Measurements from ENCODE around the gene PPP1R16B. TPM values are rescaled to one million over a fixed set of nuclear protein-coding genes. Genes with fewer than 3 reads are reported as not detected.

PPP1R16B gene
- total RNA-seq, 1 donor from 2014 or later = 6.4 TPM

DNA sequence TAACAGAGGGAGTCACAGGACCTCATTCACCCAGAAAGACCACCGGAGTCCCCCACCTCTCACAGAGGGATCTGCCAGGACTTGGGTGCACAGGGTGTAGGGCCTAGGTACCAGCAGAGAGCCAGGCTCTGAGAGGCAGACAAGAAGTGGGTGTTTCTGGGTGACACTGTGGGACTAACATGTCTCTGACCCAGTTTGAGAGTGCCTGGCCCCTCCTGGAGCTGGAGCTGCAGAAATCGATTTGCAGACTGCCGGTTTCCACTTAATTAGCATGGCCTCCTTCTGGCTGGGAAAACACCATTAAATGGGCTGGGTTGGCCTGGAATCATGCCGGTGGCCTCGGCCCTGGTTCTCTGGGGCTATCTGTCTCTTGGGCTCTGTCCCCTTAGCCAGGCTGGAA lies 59.2 kb downstream of the PPP1R16B start:
- Histone ChIP-seq H3K36me3 (no peaks in the 10 kb centered on the region), H3K4me1 (no peaks in the 10 kb centered on the region), H3K27me3 (no peaks in the 10 kb centered on the region), H3K9me3 (no peaks in the 10 kb centered on the region), H3K27ac (no peak overlapping the region), H3K4me3 (no peak overlapping the region)
- intact Hi-C loops (cut with DNase I) = no loop called here
- TF ChIP-seq POLR2A (IDR thresholded peaks at IDR 0.05) = no peak
- TF ChIP-seq, protein P1, sequence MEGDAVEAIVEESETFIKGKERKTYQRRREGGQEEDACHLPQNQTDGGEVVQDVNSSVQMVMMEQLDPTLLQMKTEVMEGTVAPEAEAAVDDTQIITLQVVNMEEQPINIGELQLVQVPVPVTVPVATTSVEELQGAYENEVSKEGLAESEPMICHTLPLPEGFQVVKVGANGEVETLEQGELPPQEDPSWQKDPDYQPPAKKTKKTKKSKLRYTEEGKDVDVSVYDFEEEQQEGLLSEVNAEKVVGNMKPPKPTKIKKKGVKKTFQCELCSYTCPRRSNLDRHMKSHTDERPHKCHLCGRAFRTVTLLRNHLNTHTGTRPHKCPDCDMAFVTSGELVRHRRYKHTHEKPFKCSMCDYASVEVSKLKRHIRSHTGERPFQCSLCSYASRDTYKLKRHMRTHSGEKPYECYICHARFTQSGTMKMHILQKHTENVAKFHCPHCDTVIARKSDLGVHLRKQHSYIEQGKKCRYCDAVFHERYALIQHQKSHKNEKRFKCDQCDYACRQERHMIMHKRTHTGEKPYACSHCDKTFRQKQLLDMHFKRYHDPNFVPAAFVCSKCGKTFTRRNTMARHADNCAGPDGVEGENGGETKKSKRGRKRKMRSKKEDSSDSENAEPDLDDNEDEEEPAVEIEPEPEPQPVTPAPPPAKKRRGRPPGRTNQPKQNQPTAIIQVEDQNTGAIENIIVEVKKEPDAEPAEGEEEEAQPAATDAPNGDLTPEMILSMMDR (IDR thresholded peaks at IDR 0.05) = no peak
- no peak for TF ChIP-seq POLR2AphosphoS5 (IDR thresholded peaks at IDR 0.05; ENCODE audit: insufficient read depth in 1 of 2, low read depth in 1 of 2)
- no peak for DNase-seq (ENCODE audit: extremely low spot score in 2 of 2)

DNA sequence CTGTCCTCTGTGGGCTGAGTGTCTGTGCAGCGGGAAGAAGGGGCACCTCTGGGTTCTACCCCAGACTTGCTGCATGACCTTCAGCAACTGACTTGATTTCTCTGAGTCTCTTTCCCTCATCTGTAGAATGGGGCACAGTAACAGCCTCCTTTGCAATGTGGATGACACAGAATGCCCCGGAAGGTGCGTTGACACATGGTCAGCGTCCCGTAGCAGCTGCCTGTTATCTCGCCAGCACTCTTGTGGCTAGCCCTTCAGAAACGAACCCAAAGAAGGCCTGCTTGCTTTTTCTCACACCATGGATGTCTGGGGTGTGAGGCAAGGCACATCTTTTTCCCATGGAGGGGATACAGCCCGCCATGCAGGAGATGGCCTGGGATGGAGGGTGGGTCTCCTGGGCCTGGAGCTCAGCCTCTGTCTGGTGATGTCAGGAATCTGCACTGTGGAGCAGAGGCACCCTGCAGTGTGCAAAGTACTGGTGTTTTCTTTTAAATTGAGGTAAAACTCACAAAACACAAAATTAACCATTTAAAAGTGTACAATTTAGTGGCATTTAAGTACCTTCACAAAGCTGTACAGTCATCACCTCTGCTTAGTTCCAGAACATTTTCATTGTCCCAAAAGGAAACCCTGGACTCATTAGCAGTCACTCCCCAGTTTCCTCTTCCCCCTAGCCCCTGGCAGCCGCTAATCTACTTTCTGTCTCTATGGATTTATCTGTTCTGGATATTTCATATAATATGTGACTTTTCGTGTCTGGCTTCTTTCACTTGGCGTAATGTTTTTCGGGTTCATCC lies 61.0 kb downstream of the PPP1R16B start:
- TF ChIP-seq POLR2AphosphoS5 (IDR thresholded peaks at IDR 0.05; ENCODE audit: insufficient read depth in 1 of 2, low read depth in 1 of 2) (no peak), POLR2A (IDR thresholded peaks at IDR 0.05) (no peak)
- TF ChIP-seq, protein P1 (IDR thresholded peaks at IDR 0.05) = no peak
- intact Hi-C loops (cut with DNase I) = no loop called here
- Histone ChIP-seq H3K27ac (no peak overlapping the region), H3K4me1 (no peaks in the 10 kb centered on the region), H3K9me3 (no peaks in the 10 kb centered on the region), H3K36me3 (no peaks in the 10 kb centered on the region), H3K27me3 (no peaks in the 10 kb centered on the region), H3K4me3 (no peak overlapping the region)
- no peak for DNase-seq (ENCODE audit: extremely low spot score in 2 of 2)

DNA sequence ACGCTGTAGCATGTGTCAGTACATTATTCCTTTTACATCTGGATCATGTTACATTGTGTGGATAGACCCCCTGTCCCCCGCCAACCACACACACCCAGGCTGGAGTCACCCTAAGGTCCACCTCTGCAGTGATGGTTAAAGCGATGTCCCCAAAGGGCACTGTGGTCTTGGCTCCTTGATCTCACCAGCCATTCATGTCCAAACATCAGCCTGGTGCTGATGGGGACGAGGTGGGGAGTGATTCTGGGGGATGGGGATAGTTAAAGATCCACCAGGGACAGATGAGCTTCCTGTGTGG lies 61.5 kb downstream of the PPP1R16B start:
- Histone ChIP-seq H3K27ac (no peak overlapping the region), H3K36me3 (no peaks in the 10 kb centered on the region), H3K9me3 (no peaks in the 10 kb centered on the region), H3K27me3 (no peaks in the 10 kb centered on the region), H3K4me1 (no peaks in the 10 kb centered on the region), H3K4me3 (no peak overlapping the region)
- TF ChIP-seq, protein P1 (IDR thresholded peaks at IDR 0.05) = no peak
- TF ChIP-seq POLR2A (IDR thresholded peaks at IDR 0.05) (no peak), POLR2AphosphoS5 (IDR thresholded peaks at IDR 0.05; ENCODE audit: insufficient read depth in 1 of 2, low read depth in 1 of 2) (no peak)
- no peak for DNase-seq (ENCODE audit: extremely low spot score in 2 of 2)
- intact Hi-C loops (cut with DNase I) = no loop called here

DNA sequence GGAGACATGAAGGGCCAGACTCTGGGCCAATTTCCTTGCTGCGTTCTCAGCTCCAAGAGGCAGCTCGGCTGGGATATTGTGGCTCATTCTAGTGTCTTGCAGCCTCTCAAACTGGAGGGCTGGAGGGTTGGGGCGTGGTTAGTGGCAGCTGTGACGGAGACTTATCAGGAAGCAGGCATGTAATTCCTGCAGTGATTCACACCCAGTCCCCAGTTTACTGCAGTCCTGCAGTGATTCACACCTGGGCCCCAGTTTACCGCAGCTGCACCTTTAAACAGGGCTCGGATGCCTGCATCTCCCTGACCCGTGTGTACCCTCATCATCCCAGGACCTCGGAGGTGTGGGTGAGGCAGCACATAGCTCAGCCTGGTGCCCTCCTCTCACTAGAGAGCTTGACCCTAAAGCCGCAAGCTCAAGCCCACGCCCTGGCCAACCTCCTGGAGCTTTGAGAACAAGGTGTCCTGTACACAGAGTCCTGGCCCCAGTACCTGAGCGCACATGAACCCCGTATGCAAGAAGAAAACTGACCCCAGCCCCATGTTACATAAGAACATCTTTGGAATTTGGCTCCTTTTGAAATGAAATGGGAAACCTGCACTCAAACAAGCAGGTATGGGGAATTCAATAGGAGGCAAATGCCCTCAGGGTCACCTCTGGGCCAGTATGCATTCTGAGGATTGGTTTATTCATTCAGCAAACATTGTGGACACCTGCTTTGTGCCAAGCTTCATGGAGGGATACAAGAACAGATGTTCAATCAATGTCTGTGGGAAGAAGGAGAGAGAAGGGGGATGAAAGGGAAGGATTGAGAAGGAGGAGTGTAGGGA lies 65.4 kb downstream of the PPP1R16B start:
- Histone ChIP-seq H3K27me3 (no peaks in the 10 kb centered on the region), H3K27ac (no peak overlapping the region), H3K4me1 (no peaks in the 10 kb centered on the region), H3K9me3 (no peaks in the 10 kb centered on the region), H3K4me3 (no peak overlapping the region), H3K36me3 (no peaks in the 10 kb centered on the region)
- TF ChIP-seq POLR2A (IDR thresholded peaks at IDR 0.05) (no peak), POLR2AphosphoS5 (IDR thresholded peaks at IDR 0.05; ENCODE audit: insufficient read depth in 1 of 2, low read depth in 1 of 2) (peak in 1 of 2 donors; percentile 36)
- TF ChIP-seq, protein P1 (IDR thresholded peaks at IDR 0.05) = no peak
- no peak for DNase-seq (ENCODE audit: extremely low spot score in 2 of 2)
- intact Hi-C loops (cut with DNase I) = no loop called here

DNA sequence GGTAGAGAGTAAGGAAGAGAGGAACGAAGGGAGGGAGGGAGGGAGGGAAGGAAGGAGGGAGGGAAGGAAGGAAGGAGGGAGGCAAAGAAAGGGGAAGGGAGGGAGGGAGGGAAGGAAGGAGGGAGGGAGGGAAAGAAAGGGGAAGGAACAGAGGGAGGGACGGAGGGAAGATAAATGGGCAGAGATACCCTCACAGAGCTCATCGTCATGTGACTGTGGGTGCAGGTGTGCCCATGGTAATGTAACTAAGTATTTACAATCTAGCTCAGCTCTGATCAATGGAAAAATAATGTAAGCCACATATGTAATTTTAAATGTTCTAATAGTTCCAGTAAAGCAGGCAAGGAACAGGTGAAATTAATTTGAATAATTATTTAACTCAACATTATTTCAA lies 66.1 kb downstream of the PPP1R16B start:
- DNase-seq (ENCODE audit: extremely low spot score in 2 of 2) = no peak
- no peak overlapping the region for H3K4me3 ChIP-seq
- no peaks in the 10 kb centered on the region for H3K9me3 ChIP-seq
- TF ChIP-seq POLR2AphosphoS5 (IDR thresholded peaks at IDR 0.05; ENCODE audit: insufficient read depth in 1 of 2, low read depth in 1 of 2) = no peak
- TF ChIP-seq POLR2A (IDR thresholded peaks at IDR 0.05) = no peak
- TF ChIP-seq, protein P1 (IDR thresholded peaks at IDR 0.05) = no peak
- intact Hi-C loops (cut with DNase I) = no loop called here
- no peaks in the 10 kb centered on the region for H3K4me1 ChIP-seq
- H3K27ac ChIP-seq = no peak overlapping the region
- H3K36me3 ChIP-seq = no peaks in the 10 kb centered on the region
- no peaks in the 10 kb centered on the region for H3K27me3 ChIP-seq

All from vagina (tissue), 2 donors.